ENCODE results near the gene APBB2.
"Not testable (repeated sequence)": the region's sequence is repeated elsewhere in the genome, so short reads cannot be mapped to it uniquely, and the experiment has no call there.

APBB2 gene

DNA sequence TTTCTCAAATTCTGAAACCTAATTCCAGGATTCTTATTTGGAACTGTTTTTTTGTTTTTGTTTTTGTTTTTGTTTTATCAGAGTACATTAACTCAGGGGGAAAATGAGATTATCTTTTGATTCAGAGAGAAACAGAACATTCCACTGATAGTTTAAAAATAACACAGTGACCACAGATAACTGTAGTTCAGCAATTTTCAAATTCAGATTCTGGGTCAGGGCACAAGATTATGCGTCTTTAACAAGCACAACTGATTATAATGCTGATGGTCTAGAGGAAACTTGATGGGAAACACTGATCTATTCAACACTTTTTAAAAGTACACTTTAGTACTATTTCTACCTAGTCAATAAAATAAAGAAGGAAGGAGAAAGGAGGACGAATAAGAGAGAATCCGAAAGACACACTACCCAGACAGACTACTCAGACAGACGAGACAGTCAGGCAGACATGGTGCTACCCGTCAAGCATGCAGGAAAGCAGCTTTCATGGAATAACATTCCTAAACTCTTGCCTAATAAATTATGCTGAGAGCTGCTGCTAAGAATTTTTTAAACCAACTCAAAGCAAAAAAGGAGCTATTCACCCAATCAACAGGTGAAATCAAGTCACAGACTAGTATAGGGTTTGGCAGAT, 59.0 kb downstream of the APBB2 start:
- DNase-seq = no peak

DNA sequence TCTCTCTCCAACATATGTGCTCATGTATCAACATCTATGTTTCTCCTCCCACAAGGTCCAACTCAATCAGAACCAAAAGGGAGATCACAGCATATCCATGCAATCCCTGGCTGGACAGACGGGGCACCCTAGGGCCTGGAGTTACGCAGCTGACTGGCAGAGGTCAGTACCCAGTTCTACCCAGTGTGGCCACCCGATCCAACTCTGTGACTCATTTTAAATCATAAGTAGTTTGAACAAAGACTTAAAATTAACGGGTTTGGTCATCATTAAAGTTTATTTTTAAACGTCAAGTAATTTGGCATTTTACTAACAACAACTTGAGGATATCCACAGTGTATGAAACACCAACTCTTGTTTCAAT, 59.5 kb downstream of the APBB2 start:
- DNase-seq = no peak

DNA sequence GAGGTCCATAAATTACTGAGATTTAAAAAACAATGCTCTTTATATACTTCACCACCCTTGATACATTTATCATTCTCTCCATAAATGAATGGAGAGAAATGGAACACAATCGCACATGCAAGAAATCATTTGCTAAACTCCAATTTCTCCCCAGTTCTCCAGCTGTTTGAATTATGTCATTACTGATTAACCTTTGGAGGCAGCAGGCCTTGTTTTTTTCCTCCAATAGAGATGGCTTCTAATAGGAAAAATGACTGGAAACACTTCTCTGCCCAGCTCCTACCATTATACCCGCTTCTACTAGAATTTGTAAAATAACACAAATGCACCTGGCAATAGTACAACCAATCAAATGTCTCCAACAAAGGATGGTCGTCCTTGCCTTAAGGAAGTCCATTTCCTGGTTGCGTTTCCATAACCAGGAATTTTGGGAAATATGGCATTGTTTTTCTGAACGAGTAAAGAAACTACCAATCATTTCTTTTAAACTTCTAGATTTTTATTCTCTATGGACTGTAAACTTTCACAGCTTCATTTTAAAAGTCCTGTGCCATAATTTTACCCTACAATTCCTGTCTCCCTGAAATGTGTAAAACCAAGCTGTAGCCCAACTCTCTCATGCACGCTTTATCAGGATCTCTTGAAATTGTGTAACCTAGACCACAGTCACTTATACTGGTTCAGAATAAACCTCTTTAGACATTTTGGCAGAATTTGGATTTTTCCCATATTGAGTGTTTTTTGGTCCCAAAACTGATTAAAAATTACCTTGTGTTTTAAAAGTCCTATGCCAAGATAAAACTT, 60.1 kb downstream of the APBB2 start:
- no peak for DNase-seq

DNA sequence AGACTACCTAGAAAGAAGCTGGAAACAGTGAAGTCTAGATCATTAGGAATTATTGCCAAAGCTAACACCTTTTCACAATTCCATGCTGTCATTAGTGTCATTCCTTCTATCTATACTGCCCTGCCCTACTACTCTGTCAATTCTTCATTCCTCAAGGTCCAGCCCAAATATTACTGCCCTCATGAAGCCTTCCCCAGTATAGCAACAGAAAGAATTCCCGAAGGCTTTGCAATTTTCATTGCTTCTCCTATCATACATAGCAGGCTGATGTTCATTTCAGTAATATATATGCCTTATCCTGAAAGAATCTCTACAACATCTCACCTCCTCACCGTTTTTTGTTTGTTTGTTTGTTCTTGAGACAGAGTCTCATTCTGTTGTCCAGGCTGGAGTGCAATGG, 63.9 kb downstream of the APBB2 start:
- no peak for DNase-seq

DNA sequence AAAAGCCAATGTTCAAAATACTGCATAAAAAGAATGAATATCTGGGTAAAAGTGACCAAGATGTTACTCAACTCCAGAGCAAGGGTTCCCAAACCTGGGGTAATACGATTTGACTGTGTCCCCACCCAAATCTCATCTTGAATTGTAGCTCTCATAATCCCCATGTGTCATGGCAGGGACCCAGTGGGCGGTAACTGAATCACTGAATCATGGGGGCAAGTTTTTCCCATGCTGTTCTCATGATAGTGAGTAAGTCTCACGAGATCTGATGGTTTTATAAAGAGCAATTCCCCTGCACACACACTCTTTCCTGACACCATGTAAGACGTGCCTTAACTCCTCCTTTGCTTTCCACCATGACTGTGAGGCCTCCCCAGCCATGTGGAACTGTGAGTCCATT, 64.8 kb downstream of the APBB2 start:
- DNase-seq = not testable (repeated sequence)

DNA sequence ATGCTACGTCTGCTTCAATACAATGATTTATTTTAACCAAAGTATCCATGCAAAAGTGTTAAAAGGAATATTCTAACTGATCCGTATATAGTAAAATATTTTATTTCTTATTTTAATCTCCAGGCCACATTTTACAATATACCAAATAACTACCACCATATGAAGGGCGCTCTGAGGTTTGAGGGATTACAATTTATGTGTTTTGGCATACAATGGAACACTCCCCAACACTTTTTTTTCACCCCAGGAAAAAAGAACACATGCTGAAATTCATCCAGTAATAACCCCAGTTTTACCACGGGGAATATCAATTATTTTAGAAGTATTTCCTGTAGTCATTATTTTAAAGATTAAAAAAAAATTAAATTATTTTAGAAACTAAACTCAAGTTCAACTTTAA, 65.4 kb downstream of the APBB2 start:
- no peak for DNase-seq

GRCh38 chr4:41148292-41148691, 66.0 kb downstream of the APBB2 start:
- DNase-seq = no peak

DNA sequence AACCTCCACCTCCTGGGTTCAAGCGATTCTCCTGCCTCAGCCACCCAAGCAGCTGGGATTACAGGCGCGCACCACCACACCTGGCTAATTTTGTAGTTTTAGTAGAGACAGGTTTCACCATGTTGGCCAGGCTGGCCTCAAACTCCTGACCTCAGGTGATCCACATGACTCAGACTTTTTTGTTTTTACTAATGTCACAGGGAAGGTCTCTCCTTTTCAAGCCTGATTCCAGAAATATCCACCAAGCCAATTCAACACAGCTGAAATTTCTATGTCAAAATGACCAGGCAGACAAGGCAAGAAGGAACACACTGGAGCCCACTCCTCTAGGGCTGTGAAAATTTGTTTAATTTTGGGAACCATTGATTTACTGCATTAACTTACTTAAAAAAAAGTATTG, 66.8 kb downstream of the APBB2 start:
- not testable (repeated sequence) for DNase-seq

DNA sequence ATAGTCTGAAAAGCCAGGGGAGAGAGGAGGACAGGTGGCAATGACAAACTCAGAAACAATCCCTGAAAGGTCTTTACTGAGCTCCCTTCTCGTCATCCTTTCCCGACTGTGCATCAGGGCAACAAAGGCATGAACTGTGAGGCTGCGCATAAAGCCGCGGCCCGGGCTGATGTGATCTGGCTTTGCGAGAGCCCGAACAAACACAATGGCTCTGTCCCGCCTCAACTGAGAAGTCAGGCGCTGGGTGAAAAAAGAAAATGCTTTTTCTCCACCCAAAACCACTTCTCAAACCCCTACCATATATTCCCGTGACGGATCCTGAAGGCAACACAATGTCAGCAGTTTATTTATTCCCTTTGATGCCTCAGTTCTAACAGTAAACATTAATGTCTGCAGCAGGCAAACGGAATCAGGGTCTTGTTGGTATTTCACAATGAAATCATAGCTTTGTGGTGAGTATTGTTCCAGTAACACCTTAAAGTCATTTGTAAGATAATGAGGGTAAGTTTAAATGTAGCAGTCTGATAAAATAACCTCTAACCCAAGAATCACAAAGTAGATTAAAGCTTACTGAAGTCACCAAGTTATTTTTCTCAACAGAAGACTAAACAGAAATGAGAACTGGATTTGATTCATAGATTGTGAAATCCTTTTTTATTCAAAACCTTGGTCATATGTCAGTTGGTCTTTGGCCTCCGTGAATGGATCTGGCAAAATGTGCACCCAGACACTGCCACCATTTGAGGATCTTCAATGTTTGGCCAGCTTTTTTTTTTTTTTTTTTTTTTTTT, 67.4 kb downstream of the APBB2 start:
- DNase-seq = no peak

GRCh38 chr4:41146196-41146595, 68.1 kb downstream of the APBB2 start:
- DNase-seq = no peak

GRCh38 chr4:41145571-41146078, 68.7 kb downstream of the APBB2 start:
- DNase-seq = no peak

DNA sequence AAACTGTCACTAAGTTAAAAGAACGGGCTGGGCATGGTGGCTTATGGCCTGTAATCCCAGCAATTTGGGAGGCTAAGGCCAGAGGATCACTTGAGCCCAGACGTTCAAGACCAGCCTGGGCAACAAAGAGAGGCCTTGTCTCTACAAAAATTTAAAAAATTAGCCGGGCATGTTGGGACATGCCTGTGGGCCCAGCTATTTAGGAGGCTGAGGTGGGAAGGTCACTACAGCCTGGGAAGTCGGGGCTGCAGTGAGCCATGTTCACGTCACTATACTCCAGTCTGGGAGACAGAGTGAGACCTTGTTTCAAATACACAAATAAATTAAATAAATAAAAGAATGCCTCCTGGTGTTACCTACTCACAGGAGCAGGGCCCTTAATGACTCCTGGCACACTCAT, 69.5 kb downstream of the APBB2 start:
- DNase-seq = no peak

- DNase-seq = no peak
These were observed 70.3 kb downstream of the APBB2 start for GRCh38 chr4:41144040-41144379.

GRCh38 chr4:41143311-41144039, 70.9 kb downstream of the APBB2 start:
- no peak for DNase-seq

- no peak for DNase-seq
These were observed 71.7 kb downstream of the APBB2 start for GRCh38 chr4:41142376-41143310.

DNA sequence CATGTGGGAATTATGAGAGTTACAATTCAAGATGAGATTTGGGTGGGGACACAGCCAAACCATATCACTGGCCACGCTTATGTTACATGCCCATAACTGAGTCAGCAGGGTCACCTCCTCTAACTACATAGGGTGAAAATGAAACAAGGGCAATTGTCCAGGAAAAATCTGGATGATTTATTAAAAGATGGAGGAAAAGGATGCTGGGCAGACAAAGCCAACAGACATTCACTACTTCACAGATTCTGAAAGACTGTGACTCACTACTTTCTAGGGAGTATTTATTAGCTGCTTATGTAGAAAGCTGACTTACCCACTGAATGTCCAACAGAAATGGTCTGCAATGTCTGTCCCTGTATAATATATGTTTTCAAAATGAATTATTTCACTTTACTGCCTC, 72.4 kb downstream of the APBB2 start:
- DNase-seq = no peak

DNA sequence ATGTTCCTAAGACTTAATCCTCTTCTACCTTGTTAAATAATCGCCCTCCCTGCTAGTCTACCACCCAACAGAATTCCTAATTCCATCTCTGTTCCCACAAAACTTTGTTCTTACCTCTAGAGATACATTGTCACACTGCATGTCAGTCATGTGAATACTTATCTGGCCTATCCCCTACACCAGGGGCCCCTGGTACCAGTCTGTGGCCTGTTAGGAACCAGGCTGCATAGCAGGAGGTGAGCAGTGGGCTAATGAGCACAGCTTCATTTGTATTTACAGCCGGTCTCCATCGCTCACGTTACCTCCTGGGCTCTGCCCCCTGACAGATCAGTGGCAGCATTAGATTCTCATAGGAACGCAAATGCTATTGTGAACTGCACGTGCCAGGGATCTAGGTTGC, 73.9 kb downstream of the APBB2 start:
- DNase-seq = no peak

GRCh38 chr4:41137879-41138278, 76.5 kb downstream of the APBB2 start:
- DNase-seq = no peak

DNA sequence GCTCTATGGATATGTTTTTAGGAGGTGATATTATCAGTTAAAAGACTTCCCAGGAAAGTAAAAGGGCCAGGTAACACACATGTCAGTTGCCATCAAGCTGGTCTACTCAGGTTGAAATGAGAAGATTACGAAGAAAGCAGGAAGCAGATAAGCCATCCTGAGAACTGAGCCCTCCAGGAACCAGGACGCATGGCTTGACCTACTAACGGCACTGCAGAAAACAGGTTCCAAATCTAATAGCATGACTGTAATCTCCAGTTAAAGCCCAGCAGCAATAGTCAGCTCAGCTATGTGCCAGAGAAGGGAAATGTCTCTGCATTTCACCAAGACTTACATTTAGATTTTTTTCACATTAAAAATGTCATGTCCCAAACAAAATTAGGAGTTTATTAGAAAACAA, 77.9 kb downstream of the APBB2 start:
- DNase-seq = no peak

GRCh38 chr4:41135801-41136200, 78.5 kb downstream of the APBB2 start:
- no peak for DNase-seq

DNA sequence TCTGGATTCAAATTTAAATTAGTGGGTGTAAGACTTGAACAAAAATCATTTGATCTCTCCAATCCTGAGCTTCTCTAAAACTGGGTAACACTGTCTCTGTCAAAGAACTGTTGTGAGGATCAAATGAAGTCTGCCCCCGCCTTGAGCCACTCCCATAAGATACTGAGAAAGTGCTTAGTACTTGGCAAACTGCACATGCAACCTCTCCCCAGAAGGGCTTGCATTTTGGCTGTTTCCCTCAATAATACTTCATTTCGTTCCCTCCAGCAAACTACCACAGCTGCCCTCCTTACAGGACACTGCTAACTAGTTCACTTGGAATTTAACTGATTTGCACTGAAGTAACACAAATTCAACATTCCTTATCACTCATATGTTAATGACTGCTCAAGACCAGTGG, 79.8 kb downstream of the APBB2 start:
- no peak for DNase-seq

GRCh38 chr4:41133454-41134018, 80.8 kb downstream of the APBB2 start:
- DNase-seq = no peak

Data from NCI-H1092 (cell line).